GM23338 (cell line): ENCODE measurements around the gene SPECC1. TPM values are rescaled to one million over a fixed set of nuclear protein-coding genes. Genes with fewer than 3 reads are reported as not detected.

Experiments
- ATAC-seq: fragments of 200-7000 bp; cut with Tn5 transposase; 3 replicates; pipeline ENCODE4 v1.9.1; 2020
- DNase-seq: peaks from one replicate; pipeline ENCODE4 v3.0.0-alpha.2; 2015; ENCODE audit warnings: low spot score
- H2AFZ ChIP-seq: fragments of 200-600 bp; sonication (generic); 2 replicates; pipeline ENCODE4 v1.8.0; 2016; ENCODE audit warnings: antibody characterized with exemption, mild to moderate bottlenecking, moderate library complexity
- H3F3A ChIP-seq: fragments of 200-600 bp; sonication (generic); replicated peaks from 2 replicates; pipeline ENCODE4 v1.8.0; 2017; ENCODE audit warnings: antibody characterized with exemption, mixed run types, low read depth
- H3K27ac ChIP-seq: fragments of 200-600 bp; sonication (generic); 2 replicates; pipeline ENCODE4 v1.6.1; 2016; ENCODE audit warnings: low read depth
- H3K27me3 ChIP-seq: fragments of 200-600 bp; sonication (generic); 2 replicates; pipeline ENCODE4 v1.8.0; 2016; ENCODE audit warnings: mild to moderate bottlenecking, mixed run types, moderate library complexity; ENCODE audit not compliant: insufficient read depth
- H3K36me3 ChIP-seq: fragments of 200-600 bp; sonication (generic); 2 replicates; pipeline ENCODE4 v1.8.0; 2016; ENCODE audit warnings: mild to moderate bottlenecking; ENCODE audit not compliant: insufficient read depth
- H3K4me1 ChIP-seq: fragments of 200-600 bp; sonication (generic); 2 replicates; pipeline ENCODE4 v1.8.0; 2016; ENCODE audit warnings: mild to moderate bottlenecking, moderate library complexity; ENCODE audit not compliant: insufficient read depth
- H3K4me2 ChIP-seq: fragments of 200-600 bp; sonication (generic); 2 replicates; pipeline ENCODE4 v1.7.1; 2017; ENCODE audit warnings: mixed run types
- H3K4me3 ChIP-seq: fragments of 200-600 bp; sonication (generic); 2 replicates; pipeline ENCODE4 v1.6.1; 2016; ENCODE audit warnings: mixed run types
- H3K79me2 ChIP-seq: fragments of 200-600 bp; sonication (generic); replicated peaks from 2 replicates; pipeline ENCODE4 v1.8.0; 2017; ENCODE audit warnings: mild to moderate bottlenecking; ENCODE audit not compliant: insufficient read depth
- H3K9me2 ChIP-seq: fragments of 200-600 bp; sonication (generic); 2 replicates; pipeline ENCODE4 v1.8.0; 2017; ENCODE audit not compliant: insufficient read depth
- H4K20me1 ChIP-seq: fragments of 200-600 bp; sonication (generic); replicated peaks from 2 replicates; pipeline ENCODE4 v1.8.0; 2017; ENCODE audit warnings: mild to moderate bottlenecking; ENCODE audit not compliant: insufficient read depth
- H3K27ac Mint-ChIP-seq: 2 replicates; pipeline ENCODE4 v1.8.0; 2020; ENCODE audit warnings: inconsistent platforms, mild to moderate bottlenecking, moderate library complexity, mixed read lengths
- H3K27me3 Mint-ChIP-seq: 3 replicates; pipeline ENCODE4 v1.8.0; 2022; ENCODE audit warnings: low read depth, mild to moderate bottlenecking, moderate library complexity, mixed read lengths, inconsistent platforms; ENCODE audit not compliant: insufficient read depth, poor library complexity
- H3K36me3 Mint-ChIP-seq: 3 replicates; pipeline ENCODE4 v1.8.0; 2021; ENCODE audit warnings: low read depth, mild to moderate bottlenecking, inconsistent platforms, moderate library complexity, mixed read lengths
- H3K4me1 Mint-ChIP-seq: 3 replicates; pipeline ENCODE4 v1.8.0; 2020; ENCODE audit warnings: mild to moderate bottlenecking, inconsistent platforms, mixed read lengths
- H3K4me3 Mint-ChIP-seq: 3 replicates; pipeline ENCODE4 v1.8.0; 2021; ENCODE audit warnings: moderate library complexity, mild to moderate bottlenecking, inconsistent platforms, mixed read lengths
- H3K9me3 Mint-ChIP-seq: 3 replicates; pipeline ENCODE4 v1.8.0; 2020; ENCODE audit warnings: moderate library complexity, mild to moderate bottlenecking, inconsistent platforms, mixed read lengths
- CREB1 ChIP-seq: fragments of 250-450 bp; sonication (Bioruptor Pico); IDR thresholded peaks from 2 replicates; pipeline ENCODE4 v1.5.0; 2020; ENCODE audit warnings: low read depth, mild to moderate bottlenecking, moderate library complexity
- EZH2 ChIP-seq: fragments of 200-600 bp; sonication (generic); IDR thresholded peaks from one replicate; pipeline ENCODE4 v1.8.0; 2017; ENCODE audit warnings: antibody characterized with exemption, mild to moderate bottlenecking, low read depth; ENCODE audit not compliant: unreplicated experiment
- EZH2phosphoT487 ChIP-seq: fragments of 200-600 bp; sonication (generic); IDR thresholded peaks from one replicate; pipeline ENCODE4 v1.8.1; 2018; ENCODE audit warnings: antibody characterized with exemption; ENCODE audit not compliant: unreplicated experiment
- JUNB ChIP-seq: IDR thresholded peaks from one replicate; pipeline ENCODE4 v1.6.1; 2016; ENCODE audit warnings: antibody characterized with exemption; ENCODE audit not compliant: unreplicated experiment
- NANOG ChIP-seq: IDR thresholded peaks from 2 replicates; pipeline ENCODE4 v1.6.1; 2016; ENCODE audit warnings: antibody characterized with exemption, borderline replicate concordance
- POLR2AphosphoS5 ChIP-seq: IDR thresholded peaks from 2 replicates; pipeline ENCODE4 v1.6.1; 2016; ENCODE audit warnings: antibody characterized with exemption, low read depth
- REST ChIP-seq: IDR thresholded peaks from one replicate; pipeline ENCODE4 v1.6.1; 2018; ENCODE audit warnings: antibody characterized with exemption; ENCODE audit not compliant: unreplicated experiment
- STAT1 ChIP-seq: IDR thresholded peaks from one replicate; pipeline ENCODE4 v1.6.1; 2016; ENCODE audit warnings: antibody characterized with exemption; ENCODE audit not compliant: unreplicated experiment
- ZNF114 ChIP-seq: fragments of 250-450 bp; sonication (Bioruptor Pico); IDR thresholded peaks from 2 replicates; pipeline ENCODE4 v1.5.0; 2020; ENCODE audit warnings: mild to moderate bottlenecking, moderate library complexity
- ZNF331 ChIP-seq: fragments of 250-450 bp; sonication (Bioruptor Pico); IDR thresholded peaks from 2 replicates; pipeline ENCODE4 v1.5.0; 2020; ENCODE audit warnings: low read depth, mild to moderate bottlenecking, moderate library complexity
- polyA plus RNA-seq: library from polyadenylated mRNA; unstranded; fragments of >200 nt; fragmentation: Nextera tagmentation; extraction: Ambion mirVana; gene quantifications from 2 replicates; pipeline ENCODE4 v1.2.1, GENCODE V29; 2016
- total RNA-seq: library from RNA; depleted of rRNA; stranded (reverse); fragments of >200 nt; shearing (Covaris generic); gene quantifications from 2 replicates; pipeline ENCODE4 v1.2.3, GENCODE V29; 2014
- TF ChIP-seq, protein P1 (sequence below): IDR thresholded peaks from 2 replicates; pipeline ENCODE4 v1.6.1; 2016; ENCODE audit warnings: antibody characterized with exemption
- TF ChIP-seq, protein P2 (sequence below), 2 experiments: fragments of 200-600 bp in 1 of 2; sonication (generic) in 1 of 2; conservative IDR thresholded peaks; 2 replicates each; pipeline versions ENCODE4 v1.5.1 to v1.6.1; 2016 to 2017; ENCODE audit warnings: antibody characterized with exemption in 2 of 2, low read depth in 2 of 2, mild to moderate bottlenecking in 2 of 2, moderate library complexity in 1 of 2
- TF ChIP-seq, protein P3 (sequence below): fragments of 250-450 bp; sonication (Bioruptor Pico); IDR thresholded peaks from 2 replicates; pipeline ENCODE4 v1.5.0; 2020; ENCODE audit warnings: mild to moderate bottlenecking, moderate library complexity

SPECC1 gene
- total and polyA plus RNA-seq, 2 experiments from 2014 or later = 42.6 to 101 TPM

GRCh38 chr17:19979917-19980770 is 29.0 kb upstream of the SPECC1 start:
- Histone ChIP-seq H3K79me2 (peaks cover 24% of the 10 kb centered on the region), H3K4me1 (no peaks in the 10 kb centered on the region), H3K4me2 (no peak overlapping the region; the same call in 1 of the 2 replicates), H3K27ac (no peak overlapping the region), H3K36me3 (no peaks in the 10 kb centered on the region), H4K20me1 (peaks cover 11% of the 10 kb centered on the region), H3K4me3 (no peak overlapping the region), H3F3A (0 out of 2 replicates have a peak, but pooled peaks cover 6% of the 10 kb centered on the region), H2AFZ (0 out of 2 replicates have a peak overlapping the region, but pooled peaks have one; percentile 43), H3K9me2 (0 out of 2 replicates have a peak, but pooled peaks cover 7% of the 10 kb centered on the region), H3K27me3 (no peaks in the 10 kb centered on the region)
- Mint-ChIP-seq H3K27ac (no peak overlapping the region), H3K27me3 (peaks cover 19% of the 10 kb centered on the region), H3K9me3 (peaks cover 23% of the 10 kb centered on the region), H3K4me3 (no peak overlapping the region), H3K36me3 (peaks cover 21% of the 10 kb centered on the region), H3K4me1 (peaks cover 8% of the 10 kb centered on the region; the same call in 2 of the 3 replicates)
- ATAC-seq = no peak
- TF ChIP-seq NANOG (no peak), CREB1 (CRISPR knock-in tag) (no peak), STAT1 (no peak), EZH2 (no peak), POLR2AphosphoS5 (no peak), JUNB (no peak), REST (no peak), EZH2phosphoT487 (no peak), ZNF331 (CRISPR knock-in tag) (no peak), ZNF114 (CRISPR knock-in tag) (no peak)
- TF ChIP-seq, protein P1, sequence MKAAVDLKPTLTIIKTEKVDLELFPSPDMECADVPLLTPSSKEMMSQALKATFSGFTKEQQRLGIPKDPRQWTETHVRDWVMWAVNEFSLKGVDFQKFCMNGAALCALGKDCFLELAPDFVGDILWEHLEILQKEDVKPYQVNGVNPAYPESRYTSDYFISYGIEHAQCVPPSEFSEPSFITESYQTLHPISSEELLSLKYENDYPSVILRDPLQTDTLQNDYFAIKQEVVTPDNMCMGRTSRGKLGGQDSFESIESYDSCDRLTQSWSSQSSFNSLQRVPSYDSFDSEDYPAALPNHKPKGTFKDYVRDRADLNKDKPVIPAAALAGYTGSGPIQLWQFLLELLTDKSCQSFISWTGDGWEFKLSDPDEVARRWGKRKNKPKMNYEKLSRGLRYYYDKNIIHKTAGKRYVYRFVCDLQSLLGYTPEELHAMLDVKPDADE = no peak
- TF ChIP-seq, protein P2, sequence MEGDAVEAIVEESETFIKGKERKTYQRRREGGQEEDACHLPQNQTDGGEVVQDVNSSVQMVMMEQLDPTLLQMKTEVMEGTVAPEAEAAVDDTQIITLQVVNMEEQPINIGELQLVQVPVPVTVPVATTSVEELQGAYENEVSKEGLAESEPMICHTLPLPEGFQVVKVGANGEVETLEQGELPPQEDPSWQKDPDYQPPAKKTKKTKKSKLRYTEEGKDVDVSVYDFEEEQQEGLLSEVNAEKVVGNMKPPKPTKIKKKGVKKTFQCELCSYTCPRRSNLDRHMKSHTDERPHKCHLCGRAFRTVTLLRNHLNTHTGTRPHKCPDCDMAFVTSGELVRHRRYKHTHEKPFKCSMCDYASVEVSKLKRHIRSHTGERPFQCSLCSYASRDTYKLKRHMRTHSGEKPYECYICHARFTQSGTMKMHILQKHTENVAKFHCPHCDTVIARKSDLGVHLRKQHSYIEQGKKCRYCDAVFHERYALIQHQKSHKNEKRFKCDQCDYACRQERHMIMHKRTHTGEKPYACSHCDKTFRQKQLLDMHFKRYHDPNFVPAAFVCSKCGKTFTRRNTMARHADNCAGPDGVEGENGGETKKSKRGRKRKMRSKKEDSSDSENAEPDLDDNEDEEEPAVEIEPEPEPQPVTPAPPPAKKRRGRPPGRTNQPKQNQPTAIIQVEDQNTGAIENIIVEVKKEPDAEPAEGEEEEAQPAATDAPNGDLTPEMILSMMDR (conservative IDR thresholded peaks at IDR 0.05; ENCODE audit: low read depth in 2 of 2) = no peak
- TF ChIP-seq, protein P3, sequence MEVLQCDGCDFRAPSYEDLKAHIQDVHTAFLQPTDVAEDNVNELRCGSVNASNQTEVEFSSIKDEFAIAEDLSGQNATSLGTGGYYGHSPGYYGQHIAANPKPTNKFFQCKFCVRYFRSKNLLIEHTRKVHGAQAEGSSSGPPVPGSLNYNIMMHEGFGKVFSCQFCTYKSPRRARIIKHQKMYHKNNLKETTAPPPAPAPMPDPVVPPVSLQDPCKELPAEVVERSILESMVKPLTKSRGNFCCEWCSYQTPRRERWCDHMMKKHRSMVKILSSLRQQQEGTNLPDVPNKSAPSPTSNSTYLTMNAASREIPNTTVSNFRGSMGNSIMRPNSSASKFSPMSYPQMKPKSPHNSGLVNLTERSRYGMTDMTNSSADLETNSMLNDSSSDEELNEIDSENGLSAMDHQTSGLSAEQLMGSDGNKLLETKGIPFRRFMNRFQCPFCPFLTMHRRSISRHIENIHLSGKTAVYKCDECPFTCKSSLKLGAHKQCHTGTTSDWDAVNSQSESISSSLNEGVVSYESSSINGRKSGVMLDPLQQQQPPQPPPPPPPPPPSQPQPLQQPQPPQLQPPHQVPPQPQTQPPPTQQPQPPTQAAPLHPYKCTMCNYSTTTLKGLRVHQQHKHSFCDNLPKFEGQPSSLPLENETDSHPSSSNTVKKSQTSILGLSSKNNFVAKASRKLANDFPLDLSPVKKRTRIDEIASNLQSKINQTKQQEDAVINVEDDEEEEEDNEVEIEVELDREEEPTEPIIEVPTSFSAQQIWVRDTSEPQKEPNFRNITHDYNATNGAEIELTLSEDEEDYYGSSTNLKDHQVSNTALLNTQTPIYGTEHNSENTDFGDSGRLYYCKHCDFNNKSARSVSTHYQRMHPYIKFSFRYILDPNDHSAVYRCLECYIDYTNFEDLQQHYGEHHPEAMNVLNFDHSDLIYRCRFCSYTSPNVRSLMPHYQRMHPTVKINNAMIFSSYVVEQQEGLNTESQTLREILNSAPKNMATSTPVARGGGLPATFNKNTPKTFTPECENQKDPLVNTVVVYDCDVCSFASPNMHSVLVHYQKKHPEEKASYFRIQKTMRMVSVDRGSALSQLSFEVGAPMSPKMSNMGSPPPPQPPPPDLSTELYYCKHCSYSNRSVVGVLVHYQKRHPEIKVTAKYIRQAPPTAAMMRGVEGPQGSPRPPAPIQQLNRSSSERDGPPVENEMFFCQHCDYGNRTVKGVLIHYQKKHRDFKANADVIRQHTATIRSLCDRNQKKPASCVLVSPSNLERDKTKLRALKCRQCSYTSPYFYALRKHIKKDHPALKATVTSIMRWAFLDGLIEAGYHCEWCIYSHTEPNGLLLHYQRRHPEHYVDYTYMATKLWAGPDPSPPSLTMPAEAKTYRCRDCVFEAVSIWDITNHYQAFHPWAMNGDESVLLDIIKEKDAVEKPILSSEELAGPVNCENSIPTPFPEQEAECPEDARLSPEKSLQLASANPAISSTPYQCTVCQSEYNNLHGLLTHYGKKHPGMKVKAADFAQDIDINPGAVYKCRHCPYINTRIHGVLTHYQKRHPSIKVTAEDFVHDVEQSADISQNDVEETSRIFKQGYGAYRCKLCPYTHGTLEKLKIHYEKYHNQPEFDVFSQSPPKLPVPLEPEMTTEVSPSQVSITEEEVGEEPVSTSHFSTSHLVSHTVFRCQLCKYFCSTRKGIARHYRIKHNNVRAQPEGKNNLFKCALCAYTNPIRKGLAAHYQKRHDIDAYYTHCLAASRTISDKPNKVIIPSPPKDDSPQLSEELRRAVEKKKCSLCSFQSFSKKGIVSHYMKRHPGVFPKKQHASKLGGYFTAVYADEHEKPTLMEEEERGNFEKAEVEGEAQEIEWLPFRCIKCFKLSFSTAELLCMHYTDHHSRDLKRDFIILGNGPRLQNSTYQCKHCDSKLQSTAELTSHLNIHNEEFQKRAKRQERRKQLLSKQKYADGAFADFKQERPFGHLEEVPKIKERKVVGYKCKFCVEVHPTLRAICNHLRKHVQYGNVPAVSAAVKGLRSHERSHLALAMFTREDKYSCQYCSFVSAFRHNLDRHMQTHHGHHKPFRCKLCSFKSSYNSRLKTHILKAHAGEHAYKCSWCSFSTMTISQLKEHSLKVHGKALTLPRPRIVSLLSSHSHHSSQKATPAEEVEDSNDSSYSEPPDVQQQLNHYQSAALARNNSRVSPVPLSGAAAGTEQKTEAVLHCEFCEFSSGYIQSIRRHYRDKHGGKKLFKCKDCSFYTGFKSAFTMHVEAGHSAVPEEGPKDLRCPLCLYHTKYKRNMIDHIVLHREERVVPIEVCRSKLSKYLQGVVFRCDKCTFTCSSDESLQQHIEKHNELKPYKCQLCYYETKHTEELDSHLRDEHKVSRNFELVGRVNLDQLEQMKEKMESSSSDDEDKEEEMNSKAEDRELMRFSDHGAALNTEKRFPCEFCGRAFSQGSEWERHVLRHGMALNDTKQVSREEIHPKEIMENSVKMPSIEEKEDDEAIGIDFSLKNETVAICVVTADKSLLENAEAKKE (CRISPR knock-in tag) = no peak
- DNase-seq = peak; percentile 12
